Measurements from ENCODE around the gene DACH1. TPM values are rescaled to one million over a fixed set of nuclear protein-coding genes. Genes with fewer than 3 reads are reported as not detected.

Gene DACH1
- total RNA-seq, 4 donors from 2014 or later: 2.2 to 5.9 (median 2.8) TPM

DNA sequence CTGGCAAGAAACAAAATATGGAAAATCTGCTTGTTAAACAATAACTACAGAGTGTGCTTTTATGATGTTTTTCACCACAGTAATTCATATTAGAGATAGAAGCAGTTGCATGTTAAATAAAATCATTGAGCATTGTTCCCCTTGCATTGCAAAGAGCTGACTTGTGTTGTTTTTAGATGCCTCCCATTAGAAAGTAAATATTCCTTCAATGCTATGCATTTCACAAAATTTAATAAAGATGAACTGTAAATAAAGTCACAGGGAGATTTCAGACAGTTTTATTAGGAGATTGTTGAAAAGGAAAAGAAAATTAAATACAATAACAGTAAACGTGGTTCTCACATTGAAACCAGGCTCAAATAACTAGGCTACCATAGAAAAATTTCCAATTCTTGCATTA, 429.3 kb downstream of the DACH1 start:
- DNase-seq (ENCODE audit: low spot score in 2 of 2): no peak
- H3K9me3 ChIP-seq: no peaks in the 10 kb centered on the region
- 50 to 57% methylated on average over 1 of the region's 1 CpG for WGBS, 2 donors

GRCh38 chr13:71430681-71431080, 436.3 kb downstream of the DACH1 start:
- TF ChIP-seq, protein P1, sequence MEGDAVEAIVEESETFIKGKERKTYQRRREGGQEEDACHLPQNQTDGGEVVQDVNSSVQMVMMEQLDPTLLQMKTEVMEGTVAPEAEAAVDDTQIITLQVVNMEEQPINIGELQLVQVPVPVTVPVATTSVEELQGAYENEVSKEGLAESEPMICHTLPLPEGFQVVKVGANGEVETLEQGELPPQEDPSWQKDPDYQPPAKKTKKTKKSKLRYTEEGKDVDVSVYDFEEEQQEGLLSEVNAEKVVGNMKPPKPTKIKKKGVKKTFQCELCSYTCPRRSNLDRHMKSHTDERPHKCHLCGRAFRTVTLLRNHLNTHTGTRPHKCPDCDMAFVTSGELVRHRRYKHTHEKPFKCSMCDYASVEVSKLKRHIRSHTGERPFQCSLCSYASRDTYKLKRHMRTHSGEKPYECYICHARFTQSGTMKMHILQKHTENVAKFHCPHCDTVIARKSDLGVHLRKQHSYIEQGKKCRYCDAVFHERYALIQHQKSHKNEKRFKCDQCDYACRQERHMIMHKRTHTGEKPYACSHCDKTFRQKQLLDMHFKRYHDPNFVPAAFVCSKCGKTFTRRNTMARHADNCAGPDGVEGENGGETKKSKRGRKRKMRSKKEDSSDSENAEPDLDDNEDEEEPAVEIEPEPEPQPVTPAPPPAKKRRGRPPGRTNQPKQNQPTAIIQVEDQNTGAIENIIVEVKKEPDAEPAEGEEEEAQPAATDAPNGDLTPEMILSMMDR (IDR thresholded peaks at IDR 0.05): no peak
- TF ChIP-seq EP300 (IDR thresholded peaks at IDR 0.05) (no peak), POLR2A (IDR thresholded peaks at IDR 0.05) (no peak)
- no peak overlapping the region for H3K27ac ChIP-seq
- H3K4me3 ChIP-seq: no peak overlapping the region
- H3K36me3 ChIP-seq: no peaks in the 10 kb centered on the region
- H3K27me3 ChIP-seq: no peaks in the 10 kb centered on the region
- DNase-seq (ENCODE audit: low spot score in 2 of 2): no peak
- 61 to 64% methylated on average over 4 of the region's 4 CpGs for WGBS, 2 donors
- no peaks in the 10 kb centered on the region for H3K4me1 ChIP-seq
- peaks cover 0 to 2% (median 0%) of the 10 kb centered on the region in 4 donors for H3K9me3 ChIP-seq

More for the DNA sequence above, 429.3 kb downstream of the DACH1 start:
- Histone ChIP-seq H3K4me3 (no peak overlapping the region), H3K27me3 (no peaks in the 10 kb centered on the region), H3K4me1 (no peaks in the 10 kb centered on the region), H3K36me3 (no peaks in the 10 kb centered on the region), H3K27ac (no peak overlapping the region)
- TF ChIP-seq POLR2A (IDR thresholded peaks at IDR 0.05) (no peak), EP300 (IDR thresholded peaks at IDR 0.05) (no peak)
- TF ChIP-seq, protein P1 (IDR thresholded peaks at IDR 0.05): no peak

DNA sequence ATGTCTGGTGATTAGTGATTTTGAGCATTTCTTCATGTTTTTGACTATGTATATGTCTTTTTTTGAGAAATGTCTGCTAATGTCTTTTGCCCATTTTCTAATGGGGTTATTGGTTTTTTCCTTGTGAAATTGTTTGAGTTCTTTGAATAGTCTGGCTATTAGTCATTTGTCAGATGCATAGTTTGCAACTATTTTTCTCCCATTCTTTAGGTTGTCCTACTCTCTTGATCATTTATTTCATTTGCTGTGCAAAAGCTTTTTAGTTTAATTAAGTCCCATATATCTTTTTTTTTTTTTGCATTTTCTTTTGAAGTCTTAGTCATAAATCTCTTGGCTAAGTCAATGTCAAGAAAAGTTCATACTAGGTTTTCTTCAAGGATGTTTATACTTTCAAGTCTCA, 449.8 kb downstream of the DACH1 start:
- Histone ChIP-seq H3K36me3 (no peaks in the 10 kb centered on the region), H3K9me3 (peaks cover 0 to 3% (median 0%) of the 10 kb centered on the region in 4 donors), H3K27ac (no peak overlapping the region), H3K4me3 (no peak overlapping the region), H3K4me1 (no peaks in the 10 kb centered on the region), H3K27me3 (no peaks in the 10 kb centered on the region)
- no peak for DNase-seq (ENCODE audit: low spot score in 2 of 2)
- TF ChIP-seq EP300 (IDR thresholded peaks at IDR 0.05): no peak
- TF ChIP-seq POLR2A (IDR thresholded peaks at IDR 0.05): no peak
- TF ChIP-seq, protein P1 (IDR thresholded peaks at IDR 0.05): no peak

GRCh38 chr13:71412231-71412630, 454.8 kb downstream of the DACH1 start:
- no peaks in the 10 kb centered on the region for H3K9me3 ChIP-seq
- TF ChIP-seq EP300 (IDR thresholded peaks at IDR 0.05): no peak
- TF ChIP-seq, protein P1 (IDR thresholded peaks at IDR 0.05): no peak
- no peak for TF ChIP-seq POLR2A (IDR thresholded peaks at IDR 0.05)
- no peak overlapping the region for H3K4me3 ChIP-seq
- H3K4me1 ChIP-seq: no peaks in the 10 kb centered on the region
- H3K27ac ChIP-seq: no peak overlapping the region
- 43 to 44% methylated on average over 2 of the region's 2 CpGs for WGBS, 2 donors
- no peaks in the 10 kb centered on the region for H3K36me3 ChIP-seq
- H3K27me3 ChIP-seq: no peaks in the 10 kb centered on the region
- DNase-seq (ENCODE audit: low spot score in 2 of 2): no peak

- Histone ChIP-seq H3K27ac (no peak overlapping the region), H3K27me3 (no peaks in the 10 kb centered on the region), H3K4me3 (no peak overlapping the region), H3K9me3 (no peaks in the 10 kb centered on the region), H3K4me1 (no peaks in the 10 kb centered on the region), H3K36me3 (no peaks in the 10 kb centered on the region)
- no peak for DNase-seq (ENCODE audit: low spot score in 2 of 2)
- TF ChIP-seq EP300 (IDR thresholded peaks at IDR 0.05) (no peak), POLR2A (IDR thresholded peaks at IDR 0.05) (no peak)
- TF ChIP-seq, protein P1 (IDR thresholded peaks at IDR 0.05): no peak
Measured at GRCh38 chr13:71408416-71408815, 458.6 kb downstream of the DACH1 start.

Data from tibial nerve (tissue), 4 donors.